ENCODE results near the gene PRRG2. TPM values are rescaled to one million over a fixed set of nuclear protein-coding genes. Genes with fewer than 3 reads are reported as not detected.
A peak's percentile ranks its signal among the peaks of the same experiment; 100 is the strongest.
"Not testable (repeated sequence)": the region's sequence is repeated elsewhere in the genome, so short reads cannot be mapped to it uniquely, and the experiment has no call there.

PRRG2 gene
- total and polyA plus RNA-seq, 9 of the 15 experiments (the other 6 are each of a cell fraction or from before 2014, with no cell fraction given) = 0.06 to 1.1 (median 0.33) TPM

DNA sequence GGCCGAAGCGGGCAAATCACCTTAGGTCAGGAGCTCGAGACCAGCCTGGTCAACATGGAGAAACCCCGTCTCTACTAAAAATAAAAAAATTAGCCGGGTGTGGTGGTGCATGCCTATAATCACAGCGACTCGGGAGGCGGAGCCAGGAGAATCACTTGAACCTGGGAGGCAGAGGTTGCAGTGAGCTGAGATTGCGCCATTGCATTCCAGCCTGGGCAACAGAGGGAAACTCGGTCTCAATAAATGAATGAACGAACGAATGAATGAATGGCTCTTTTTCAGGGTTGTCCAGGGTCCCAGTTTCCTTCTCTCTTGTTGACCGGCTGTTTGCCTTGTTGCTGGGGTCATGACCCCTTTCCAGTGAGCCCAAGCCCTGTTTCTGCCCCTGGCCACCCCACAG, 36.7 kb downstream of the PRRG2 start:
- BruUV-seq (replicated peaks); H2AFZ ChIP-seq (ENCODE audit: low read depth, low read length); H3K79me2 ChIP-seq (ENCODE audit: control insufficient read depth, insufficient read depth, low read length); H3K9ac ChIP-seq (ENCODE audit: insufficient read depth in 1 of 2, low read depth in 2 of 2, low read length in 2 of 2); H3K4me1 ChIP-seq (replicated peaks in 1 of 2; ENCODE audit: control insufficient read depth in 2 of 2, insufficient read depth in 2 of 2, low read length in 2 of 2); H3K27ac ChIP-seq (ENCODE audit: extremely low read depth, low read depth, low read length); H3K9me1 ChIP-seq (ENCODE audit: control insufficient read depth, insufficient read depth, low read length); H3K27me3 ChIP-seq (ENCODE audit: control insufficient read depth in 2 of 2, insufficient read depth in 2 of 2, low read length in 2 of 2); FAIRE-seq; DNase-seq (ENCODE audit: extremely low read depth in 1 of 4, low spot score in 3 of 4); ATAC-seq; H3K9me3 ChIP-seq (replicated peaks; ENCODE audit: control insufficient read depth, insufficient read depth, low read depth, low read length); H4K20me1 ChIP-seq (replicated peaks; ENCODE audit: control insufficient read depth, insufficient read depth, low read length); in situ Hi-C loops (cut with MboI); H3K4me2 ChIP-seq (ENCODE audit: insufficient read depth, low read length); H3K4me3 ChIP-seq; intact Hi-C loops (cut with micrococcal nuclease); CTCF ChIA-PET (ENCODE audit: low intra/inter-chr PET ratio); TF ChIP-seq CEBPG (CRISPR knock-in tag; IDR thresholded peaks at IDR 0.05): not testable (repeated sequence)
- peaks cover 70% of the 10 kb centered on the region; the same call in 1 of the 3 replicates for H3K36me3 ChIP-seq (ENCODE audit: control insufficient read depth, insufficient read depth, low read length)
- TF ChIP-seq KDM1A (IDR thresholded peaks at IDR 0.05) (peak; percentile 86 to 90), RCOR1 (IDR thresholded peaks at IDR 0.05; ENCODE audit: borderline replicate concordance in 1 of 2, low read depth in 2 of 2, low read length in 2 of 2) (0 out of 4 replicates have a peak, but pooled peaks of 1 of the 2 experiments have one; percentile 6), CEBPG (tag; conservative IDR thresholded peaks at IDR 0.05 in 1 of 2, IDR thresholded peaks at IDR 0.05 in 1 of 2) (0 out of 4 replicates have a peak, but pooled peaks of 1 of the 2 experiments have one; percentile 17), CEBPB (tag; IDR thresholded peaks at IDR 0.05) (peak; percentile 42; the same call in 1 of the 2 replicates)
- 85% methylated on average over 13 of the region's 13 CpGs for WGBS (ENCODE audit: insufficient coverage, low coverage, missing lambda C conversion rate)
- POLR2A ChIA-PET = interaction anchor here (0.6 to 1.0 kb wide), 3 partner anchors 25 to 153 kb away, joined by 3 read pairs; no protein-coding TSS in a partner anchor
